ENCODE data around the gene RTF1.
"Not testable (repeated sequence)": the region's sequence is repeated elsewhere in the genome, so short reads cannot be mapped to it uniquely, and the experiment has no call there.

The RTF1 gene

DNA sequence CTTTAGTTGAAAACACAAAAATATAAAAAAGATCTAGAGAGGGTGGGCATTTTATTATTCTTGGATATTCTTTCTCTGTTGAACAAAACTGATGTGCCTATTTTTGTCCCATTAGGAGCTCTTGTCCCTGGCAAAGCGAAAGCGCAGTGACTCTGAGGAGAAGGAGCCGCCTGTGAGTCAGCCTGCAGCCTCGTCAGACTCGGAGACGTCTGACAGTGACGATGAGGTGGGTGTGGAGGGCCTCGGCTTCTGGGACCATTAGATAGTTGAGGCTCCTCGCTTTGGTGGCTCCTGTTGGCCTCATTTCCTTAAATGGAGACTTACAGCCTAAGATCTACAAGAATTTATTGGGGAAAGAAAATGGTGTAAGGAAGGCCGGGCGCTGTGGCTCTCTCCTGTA, 21.3 kb downstream of the RTF1 start:
- TF ChIP-seq, protein P1, sequence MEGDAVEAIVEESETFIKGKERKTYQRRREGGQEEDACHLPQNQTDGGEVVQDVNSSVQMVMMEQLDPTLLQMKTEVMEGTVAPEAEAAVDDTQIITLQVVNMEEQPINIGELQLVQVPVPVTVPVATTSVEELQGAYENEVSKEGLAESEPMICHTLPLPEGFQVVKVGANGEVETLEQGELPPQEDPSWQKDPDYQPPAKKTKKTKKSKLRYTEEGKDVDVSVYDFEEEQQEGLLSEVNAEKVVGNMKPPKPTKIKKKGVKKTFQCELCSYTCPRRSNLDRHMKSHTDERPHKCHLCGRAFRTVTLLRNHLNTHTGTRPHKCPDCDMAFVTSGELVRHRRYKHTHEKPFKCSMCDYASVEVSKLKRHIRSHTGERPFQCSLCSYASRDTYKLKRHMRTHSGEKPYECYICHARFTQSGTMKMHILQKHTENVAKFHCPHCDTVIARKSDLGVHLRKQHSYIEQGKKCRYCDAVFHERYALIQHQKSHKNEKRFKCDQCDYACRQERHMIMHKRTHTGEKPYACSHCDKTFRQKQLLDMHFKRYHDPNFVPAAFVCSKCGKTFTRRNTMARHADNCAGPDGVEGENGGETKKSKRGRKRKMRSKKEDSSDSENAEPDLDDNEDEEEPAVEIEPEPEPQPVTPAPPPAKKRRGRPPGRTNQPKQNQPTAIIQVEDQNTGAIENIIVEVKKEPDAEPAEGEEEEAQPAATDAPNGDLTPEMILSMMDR (IDR thresholded peaks at IDR 0.05) = no peak
- no peak for TF ChIP-seq ZFX (IDR thresholded peaks at IDR 0.05; ENCODE audit: borderline replicate concordance)
- no peak overlapping the region for H3K27ac ChIP-seq

DNA sequence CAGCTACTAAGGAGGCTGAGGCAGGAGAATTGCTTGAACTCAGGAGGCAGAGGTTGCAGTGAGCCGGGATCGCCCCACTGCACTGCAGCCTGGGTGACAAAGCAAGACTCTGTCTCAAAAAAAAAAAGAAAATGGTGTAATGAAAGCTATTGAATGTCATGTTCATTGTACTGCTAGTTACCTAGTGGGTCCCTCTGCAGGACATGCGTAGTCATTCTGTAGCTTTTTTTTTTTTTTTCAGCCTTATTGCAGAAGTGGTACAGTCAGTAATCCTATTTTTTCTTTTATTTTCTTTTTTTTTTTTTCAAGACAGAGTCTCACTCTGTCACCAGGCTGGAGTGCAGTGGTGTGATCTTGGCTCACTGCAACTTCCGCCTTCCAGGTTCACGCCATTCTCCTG, 21.9 kb downstream of the RTF1 start:
- not testable (repeated sequence) for H3K27ac ChIP-seq

DNA sequence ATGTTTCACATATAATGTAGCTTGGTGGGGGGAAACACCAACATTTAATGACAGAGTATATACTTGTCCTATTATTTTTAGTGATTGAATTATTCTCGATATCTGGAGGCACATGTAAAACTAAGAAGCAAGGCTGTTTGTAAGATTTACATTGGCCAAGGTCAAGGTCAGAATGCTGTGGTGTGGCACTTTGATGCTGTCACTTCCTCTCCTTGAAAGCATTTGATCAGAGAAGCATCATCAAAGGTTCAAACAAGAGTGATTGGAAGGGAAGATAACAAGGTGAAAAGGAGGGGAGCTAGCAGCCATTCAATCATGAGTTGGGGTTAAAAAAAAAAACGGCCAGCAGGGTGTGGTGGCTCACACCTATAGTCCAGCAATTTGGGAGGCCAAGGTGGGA, 26.4 kb downstream of the RTF1 start:
- TF ChIP-seq, protein P1 (IDR thresholded peaks at IDR 0.05) = no peak
- TF ChIP-seq ZFX (IDR thresholded peaks at IDR 0.05; ENCODE audit: borderline replicate concordance) = no peak
- H3K27ac ChIP-seq = no peak overlapping the region

DNA sequence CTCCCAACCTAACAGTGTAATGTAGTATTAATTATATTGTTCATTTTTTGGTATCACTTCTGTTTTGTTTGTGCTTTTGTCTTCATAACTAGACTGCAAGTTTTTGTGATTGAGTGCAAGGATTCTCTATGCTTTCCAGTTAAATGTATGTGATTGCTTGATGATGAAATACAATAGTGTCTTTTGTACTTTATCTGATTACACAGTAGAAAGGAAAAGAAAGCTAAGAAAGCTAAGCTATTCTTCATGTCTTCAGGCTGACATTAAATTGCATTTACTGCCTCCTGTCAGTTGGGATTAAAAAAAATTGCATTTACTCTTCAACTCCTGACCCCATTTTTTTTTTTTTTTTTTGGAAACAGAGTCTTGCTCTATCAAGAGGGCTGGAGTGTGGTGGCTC, 28.5 kb downstream of the RTF1 start:
- no peak overlapping the region for H3K27ac ChIP-seq
- TF ChIP-seq, protein P1 (IDR thresholded peaks at IDR 0.05) = no peak

DNA sequence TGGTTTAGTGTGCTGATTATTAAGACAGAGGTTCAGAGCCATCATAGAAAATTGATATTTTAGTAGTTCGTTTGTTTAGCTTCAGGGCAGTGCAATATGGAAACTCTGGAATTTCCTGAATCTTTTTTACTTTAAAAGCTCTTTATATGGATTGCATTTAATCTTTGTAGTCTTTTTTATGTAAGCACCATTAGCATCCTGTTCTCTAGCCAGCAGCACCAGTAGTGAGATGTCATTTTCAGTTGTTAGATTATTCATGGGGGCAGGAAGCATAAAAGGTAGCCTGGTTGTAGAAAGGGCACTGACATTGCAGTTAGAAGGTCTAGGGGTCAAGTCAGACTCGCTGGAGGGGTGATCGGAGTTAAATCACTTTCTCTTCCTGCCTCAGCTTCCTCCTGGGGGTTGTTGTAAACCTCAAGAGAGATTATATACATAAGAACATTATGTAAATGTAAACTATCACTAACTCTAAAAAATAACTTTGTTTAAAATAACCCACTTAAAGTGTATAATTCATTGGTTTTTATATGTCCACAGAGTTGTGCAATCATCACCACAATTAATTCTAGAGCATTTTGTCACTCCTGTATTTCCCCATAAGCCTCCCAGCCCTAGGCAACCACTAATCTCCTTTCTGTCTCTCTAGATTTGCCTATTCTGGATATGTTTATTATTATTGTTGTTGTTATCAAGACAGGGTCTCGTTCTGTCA, 45.3 kb downstream of the RTF1 start:
- no peak overlapping the region for H3K27ac ChIP-seq
- TF ChIP-seq, protein P1 (IDR thresholded peaks at IDR 0.05) = no peak
- TF ChIP-seq ZFX (IDR thresholded peaks at IDR 0.05; ENCODE audit: borderline replicate concordance) = no peak

DNA sequence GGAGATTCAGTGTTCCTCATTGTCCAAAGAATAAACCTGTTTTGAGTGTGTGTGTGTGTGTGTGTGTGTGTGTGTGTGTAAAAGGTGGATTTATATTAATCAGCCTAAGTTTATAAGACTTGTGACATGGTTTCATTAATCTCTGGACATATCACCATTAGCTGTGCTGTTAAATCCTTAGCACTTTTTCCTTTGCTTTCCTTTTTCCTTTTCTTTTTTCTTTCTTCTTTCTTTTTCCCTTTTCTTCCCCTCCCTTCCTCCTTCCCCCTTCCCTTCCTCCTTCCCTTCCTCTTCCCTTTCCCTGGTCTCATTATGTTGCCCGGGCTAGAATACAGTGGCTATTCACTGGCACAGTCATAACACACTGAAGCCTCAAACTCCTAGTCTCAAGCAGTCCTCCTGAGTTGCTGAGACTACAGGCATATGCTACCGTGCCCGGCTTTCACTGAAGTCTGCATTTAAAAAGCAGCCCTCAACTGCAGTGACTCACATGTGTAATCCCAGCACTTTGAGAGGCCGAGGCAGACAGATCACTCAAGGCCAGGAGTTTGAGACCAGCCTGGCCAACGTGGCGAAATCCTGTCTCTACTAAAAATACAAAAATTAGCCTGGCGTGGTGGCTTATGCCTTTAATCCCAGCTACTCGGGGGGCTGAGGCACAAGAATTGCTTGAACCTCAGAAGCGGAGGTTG, 48.1 kb downstream of the RTF1 start:
- no peak for TF ChIP-seq ZFX (IDR thresholded peaks at IDR 0.05; ENCODE audit: borderline replicate concordance)
- TF ChIP-seq, protein P1 (IDR thresholded peaks at IDR 0.05) = no peak
- peak overlapping the region; percentile 28; the same call in 1 of the 2 replicates for H3K27ac ChIP-seq

DNA sequence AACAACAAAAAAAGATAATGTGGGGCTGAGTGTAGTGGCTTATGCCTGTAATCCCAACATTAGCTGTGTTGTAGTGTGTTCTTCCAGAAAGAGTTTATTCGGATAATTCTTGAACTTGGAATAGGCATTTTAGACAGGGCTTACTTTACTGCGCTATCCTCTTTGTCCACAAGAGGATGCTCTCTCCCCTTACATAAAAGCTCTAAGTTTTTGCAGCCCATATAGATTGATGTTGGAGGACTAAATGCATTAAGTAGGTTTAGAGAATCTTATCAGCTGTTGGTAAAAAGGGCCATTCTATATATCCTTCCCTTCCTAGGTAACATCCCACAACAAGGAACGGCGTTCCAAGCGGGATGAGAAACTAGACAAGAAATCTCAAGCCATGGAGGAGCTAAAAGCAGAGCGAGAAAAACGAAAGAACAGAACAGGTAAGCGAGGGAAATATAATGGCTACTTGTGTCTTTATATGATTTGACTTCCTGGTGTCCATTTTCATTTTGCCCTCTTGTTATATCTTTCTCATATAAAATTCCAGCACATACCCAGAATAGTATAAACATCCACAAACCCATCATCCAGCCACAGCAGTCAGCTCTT, 49.0 kb downstream of the RTF1 start:
- peak overlapping the region; percentile 28; the same call in 1 of the 2 replicates for H3K27ac ChIP-seq
- TF ChIP-seq ZFX (IDR thresholded peaks at IDR 0.05; ENCODE audit: borderline replicate concordance) = no peak
- TF ChIP-seq, protein P1 (IDR thresholded peaks at IDR 0.05) = peak; percentile 97

Measured in 22Rv1 (cell line).